Fibroblast of villous mesenchyme (primary cell): ENCODE data around the gene RASA3. TPM values are rescaled to one million over a fixed set of nuclear protein-coding genes. Genes with fewer than 3 reads are reported as not detected.

Source experiments
- DNase-seq: peaks from one replicate; pipeline ENCODE4 v3.0.0-alpha.2; 2010; ENCODE audit warnings: low read depth
- H3K4me3 ChIP-seq: 2 replicates; pipeline ENCODE4 v1.5.1; 2011; ENCODE audit warnings: low read depth, mild to moderate bottlenecking, low read length
- CTCF ChIP-seq: IDR thresholded peaks from 2 replicates; pipeline ENCODE4 v1.5.1; 2012; ENCODE audit warnings: low read depth, mild to moderate bottlenecking, low read length; ENCODE audit not compliant: insufficient read depth
- total RNA-seq: library from RNA; depleted of rRNA; stranded (reverse); fragments of >200 nt; gene quantifications from 2 replicates; pipeline ENCODE4 v1.2.3, GENCODE V29; 2012

RASA3 gene
- total RNA-seq, 1 donor = 34.1 TPM

GRCh38 chr13:114015111-114015968 lies 117.1 kb downstream of the RASA3 start:
- no peak for TF ChIP-seq CTCF
- no peak overlapping the region for H3K4me3 ChIP-seq
- peak; percentile 89 for DNase-seq

DNA sequence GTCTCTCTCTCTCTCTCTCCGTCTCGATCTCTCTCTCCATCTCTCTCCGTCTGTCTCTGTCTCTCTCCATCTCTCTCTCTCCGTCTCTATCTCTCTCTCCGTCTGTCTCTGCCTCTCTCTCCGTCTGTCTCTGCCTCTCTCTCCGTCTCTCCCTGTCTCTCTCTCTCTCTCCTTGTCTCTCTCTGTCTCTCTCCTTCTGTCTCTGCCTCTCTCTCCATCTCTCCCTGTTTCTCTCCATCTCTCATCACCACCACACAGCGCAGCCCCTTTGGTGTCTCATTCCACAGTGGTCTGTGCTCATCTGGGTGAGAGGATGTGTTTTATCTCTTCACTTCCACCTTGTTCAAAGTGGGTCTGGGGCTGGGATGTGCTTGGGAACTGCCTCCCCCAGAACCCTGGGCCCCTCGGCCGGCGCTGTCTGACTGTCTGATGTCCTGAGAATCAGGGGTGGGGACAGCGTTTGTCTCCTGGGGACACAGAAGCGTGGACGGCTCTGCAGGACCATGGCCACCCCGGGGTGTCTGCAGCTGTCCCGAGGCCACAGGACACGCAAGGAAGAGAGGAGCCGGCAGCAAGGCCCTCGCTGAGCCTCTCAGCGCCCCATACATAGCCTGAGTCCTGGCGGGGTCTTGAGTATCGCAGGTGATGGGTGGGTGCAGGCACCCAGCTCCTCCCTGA lies 118.3 kb downstream of the RASA3 start:
- no peak for DNase-seq
- no peak overlapping the region for H3K4me3 ChIP-seq
- no peak for TF ChIP-seq CTCF

DNA sequence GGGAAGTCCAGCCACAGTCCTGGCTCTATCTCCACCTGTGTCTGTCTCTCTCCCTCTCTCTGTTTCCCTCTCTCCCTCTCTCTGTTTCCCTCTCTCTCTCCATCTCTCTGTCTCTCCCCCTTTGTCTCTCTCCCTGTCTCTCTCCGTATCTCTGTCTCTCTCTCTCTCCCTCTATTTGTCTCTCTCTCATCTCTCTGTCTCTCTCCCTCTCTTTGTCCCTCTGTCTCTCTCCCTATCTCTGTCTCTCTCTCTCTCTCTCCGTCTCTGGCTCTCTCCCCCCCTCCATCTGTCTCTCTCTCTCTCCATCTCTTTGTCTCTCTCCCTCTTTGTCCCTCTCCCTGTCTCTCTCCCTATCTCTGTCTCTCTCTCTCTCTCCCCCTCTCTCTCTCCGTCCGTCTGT lies 119.1 kb downstream of the RASA3 start:
- DNase-seq = no peak
- no peak overlapping the region for H3K4me3 ChIP-seq
- no peak for TF ChIP-seq CTCF

DNA sequence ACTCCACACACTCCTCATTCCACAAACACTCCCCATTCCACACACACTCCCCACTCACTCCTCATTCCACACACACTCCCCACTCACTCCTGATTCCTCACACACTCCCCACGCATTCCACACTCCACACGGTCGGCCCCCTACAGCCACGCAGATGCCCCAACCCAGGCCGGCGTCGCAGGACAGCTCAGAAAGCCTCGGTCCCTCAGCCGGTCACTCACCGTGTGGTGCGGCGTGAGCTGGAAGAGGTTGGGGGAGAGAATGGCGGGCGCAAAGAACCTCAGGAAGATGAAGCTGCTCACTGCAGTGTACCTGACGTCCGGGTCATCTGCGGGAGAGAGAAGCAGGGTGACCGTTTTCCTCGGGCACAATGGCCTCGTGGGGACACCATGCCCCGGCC lies 119.5 kb downstream of the RASA3 start:
- DNase-seq = no peak
- TF ChIP-seq CTCF = no peak
- no peak overlapping the region for H3K4me3 ChIP-seq

- TF ChIP-seq CTCF = no peak
- no peak overlapping the region for H3K4me3 ChIP-seq
Measured at GRCh38 chr13:114012141-114012540, 120.3 kb downstream of the RASA3 start.

GRCh38 chr13:114011226-114011625 lies 121.2 kb downstream of the RASA3 start:
- TF ChIP-seq CTCF = no peak
- no peak for DNase-seq
- no peak overlapping the region for H3K4me3 ChIP-seq

More at GRCh38 chr13:114012141-114012540, 120.3 kb downstream of the RASA3 start:
- no peak for DNase-seq
